IMR-90 (cell line): ENCODE measurements around the gene RHBDL1. TPM values are rescaled to one million over a fixed set of nuclear protein-coding genes. Genes with fewer than 3 reads are reported as not detected.

Source experiments
- ATAC-seq: fragments of 200-7000 bp; cut with Tn5 transposase; 2 replicates; pipeline ENCODE4 v1.9.1; 2020; ENCODE audit warnings: low read depth, mild to moderate bottlenecking, moderate library complexity
- BruUV-seq: library from RNA; stranded (reverse); fragments of 400-500 nt; replicated peaks from 2 replicates; lab custom pipeline; 2021; lab: Mats Ljungman, UMichigan
- CTCF ChIA-PET: fragments of 300-600 bp; formaldehyde crosslinking; extraction: SDS; loops from one replicate; lab custom pipeline; 2021; ENCODE audit warnings: antibody characterized with exemption; lab: Yijun Ruan, JAX
- POLR2A ChIA-PET: fragments of 300-600 bp; sonication (Branson Sonifier 250); formaldehyde crosslinking; loops from one replicate; lab custom pipeline; 2022; ENCODE audit warnings: antibody characterized with exemption; ENCODE audit not compliant: unreplicated experiment; lab: Charles Lee
- DNase-seq: peaks from one replicate; pipeline ENCODE4 v3.0.0; 2013
- H2AFZ ChIP-seq: replicated peaks from 2 replicates; pipeline ENCODE3; 2013; ENCODE audit warnings: low read length, mild to moderate bottlenecking; ENCODE audit not compliant: poor library complexity
- H2AK5ac ChIP-seq: 2 replicates; pipeline ENCODE4 v1.6.1; 2013; ENCODE audit warnings: low read depth, low read length, inconsistent platforms
- H2AK9ac ChIP-seq: replicated peaks from 2 replicates; pipeline ENCODE3; 2013; ENCODE audit warnings: mild to moderate bottlenecking, low read depth, low read length, moderate library complexity; ENCODE audit not compliant: poor library complexity
- H2BK120ac ChIP-seq: 2 replicates; pipeline ENCODE4 v1.6.1; 2013; ENCODE audit warnings: low read depth, low read length, inconsistent platforms
- H2BK15ac ChIP-seq: 3 replicates; pipeline ENCODE4 v1.6.1; 2013; ENCODE audit warnings: low read depth, low read length, inconsistent platforms
- H2BK20ac ChIP-seq: 2 replicates; pipeline ENCODE4 v1.6.1; 2013; ENCODE audit warnings: low read depth, mild to moderate bottlenecking, inconsistent platforms, low read length, moderate library complexity
- H2BK5ac ChIP-seq: 2 replicates; pipeline ENCODE4 v1.6.1; 2013; ENCODE audit warnings: mild to moderate bottlenecking, low read depth, low read length, inconsistent platforms; ENCODE audit not compliant: poor library complexity, severe bottlenecking
- H3K14ac ChIP-seq: replicated peaks from 2 replicates; pipeline ENCODE4 v1.6.1; 2013; ENCODE audit warnings: low read depth, low read length, inconsistent platforms
- H3K18ac ChIP-seq: 2 replicates; pipeline ENCODE4 v1.6.1; 2013; ENCODE audit warnings: low read depth, low read length, control low read depth
- H3K23ac ChIP-seq: 2 replicates; pipeline ENCODE4 v1.6.1; 2013; ENCODE audit warnings: low read depth, low read length, inconsistent platforms
- H3K27ac ChIP-seq: 2 replicates; pipeline ENCODE4 v1.5.1; 2013; ENCODE audit warnings: mild to moderate bottlenecking, control low read depth, low read length; ENCODE audit not compliant: insufficient read depth
- H3K27me3 ChIP-seq: 2 replicates; pipeline ENCODE4 v1.6.1; 2013; ENCODE audit warnings: low read length; ENCODE audit not compliant: control insufficient read depth, insufficient read depth
- H3K36me3 ChIP-seq: 2 replicates; pipeline ENCODE4 v1.6.1; 2013; ENCODE audit warnings: low read length, mixed read lengths; ENCODE audit not compliant: control insufficient read depth, insufficient read depth
- H3K4ac ChIP-seq: 2 replicates; pipeline ENCODE4 v1.6.1; 2013; ENCODE audit warnings: low read depth, low read length, inconsistent platforms
- H3K4me1 ChIP-seq: 2 replicates; pipeline ENCODE4 v1.6.1; 2013; ENCODE audit warnings: low read length, mixed read lengths; ENCODE audit not compliant: control insufficient read depth, insufficient read depth
- H3K4me2 ChIP-seq: 2 replicates; pipeline ENCODE4 v1.6.1; 2013; ENCODE audit warnings: low read depth, mild to moderate bottlenecking, control low read depth, low read length, moderate library complexity
- H3K4me3 ChIP-seq: 2 replicates; pipeline ENCODE4 v1.5.1; 2013; ENCODE audit warnings: low read depth, mild to moderate bottlenecking, control low read depth, low read length, moderate library complexity; ENCODE audit not compliant: insufficient read depth
- H3K56ac ChIP-seq: 2 replicates; pipeline ENCODE4 v1.6.1; 2013; ENCODE audit warnings: low read length, inconsistent platforms; ENCODE audit not compliant: insufficient read depth; ENCODE audit errors: extremely low read depth
- H3K79me1 ChIP-seq, 2 experiments: 2 replicates each; pipeline ENCODE4 v1.6.1; 2013; ENCODE audit warnings: low read length in 2 of 2, inconsistent platforms in 1 of 2, low read depth in 1 of 2
- H3K9ac ChIP-seq: 2 replicates; pipeline ENCODE4 v1.6.1; 2013; ENCODE audit warnings: low read depth, low read length, control low read depth
- H3K9me1 ChIP-seq: 2 replicates; pipeline ENCODE4 v1.6.1; 2013; ENCODE audit warnings: low read length, inconsistent platforms; ENCODE audit not compliant: insufficient read depth
- H3K9me3 ChIP-seq: 2 replicates; pipeline ENCODE4 v1.6.1; 2013; ENCODE audit warnings: low read length; ENCODE audit not compliant: control insufficient read depth, insufficient read depth
- H4K20me1 ChIP-seq: 2 replicates; pipeline ENCODE4 v1.6.1; 2013; ENCODE audit warnings: low read length, inconsistent platforms; ENCODE audit not compliant: insufficient read depth
- H4K5ac ChIP-seq: 2 replicates; pipeline ENCODE4 v1.6.1; 2013; ENCODE audit warnings: mild to moderate bottlenecking, low read depth, low read length, control low read depth
- H4K8ac ChIP-seq, 2 experiments: 2 replicates each; pipeline ENCODE4 v1.6.1; 2013; ENCODE audit warnings: low read depth in 2 of 2, low read length in 2 of 2, control low read depth in 1 of 2, inconsistent platforms in 1 of 2
- H4K91ac ChIP-seq: 2 replicates; pipeline ENCODE4 v1.6.1; 2013; ENCODE audit warnings: low read depth, low read length, inconsistent platforms; ENCODE audit not compliant: insufficient read depth
- BHLHE40 ChIP-seq: fragments of 150-350 bp; IDR thresholded peaks from 2 replicates; pipeline ENCODE4 v1.6.1; 2016; ENCODE audit warnings: mild to moderate bottlenecking, low read depth, low read length
- CHD1 ChIP-seq: IDR thresholded peaks from 2 replicates; pipeline ENCODE4 v1.6.1; 2012; ENCODE audit warnings: low read depth, low read length, improper control_type of control experiment
- FOS ChIP-seq: fragments of 150-350 bp; IDR thresholded peaks from 2 replicates; pipeline ENCODE4 v1.6.1; 2016; ENCODE audit warnings: low read depth, low read length
- MXI1 ChIP-seq: IDR thresholded peaks from 2 replicates; pipeline ENCODE4 v1.6.1; 2012; ENCODE audit warnings: low read depth, mild to moderate bottlenecking, low read length, moderate library complexity, borderline replicate concordance
- NFE2L2 ChIP-seq: fragments of 150-350 bp; IDR thresholded peaks from 2 replicates; pipeline ENCODE4 v1.6.1; 2016; ENCODE audit warnings: low read depth, mild to moderate bottlenecking, low read length
- RCOR1 ChIP-seq: IDR thresholded peaks from 2 replicates; pipeline ENCODE4 v1.6.1; 2012; ENCODE audit warnings: mild to moderate bottlenecking, low read length, improper control_type of control experiment; ENCODE audit not compliant: insufficient replicate concordance
- WGBS, 2 experiments: methylation state at CpG; one replicate each; pipeline versions ENCODE4 v1.1.5 to v1.1.7; 2013; ENCODE audit warnings: missing lambda C conversion rate in 2 of 2; ENCODE audit not compliant: insufficient read length in 1 of 2; ENCODE audit errors: extremely low coverage in 2 of 2; 5-methylcytosine and 5-hydroxymethylcytosine counted together
- dilution Hi-C: fragments of 300-500 bp; cut with HindIII; formaldehyde crosslinking; loops from one replicate; pipeline ENCODE4 v1.14.3; 2018; ENCODE audit warnings: low sequenced_read_pairs; ENCODE audit not compliant: unreplicated experiment
- in situ Hi-C: fragments of 300-500 bp; cut with MboI; formaldehyde crosslinking; loops from 3 replicates; pipeline ENCODE4 v1.14.3; 2019; ENCODE audit warnings: low sequenced_read_pairs, inconsistent platforms, mixed read lengths
- intact Hi-C: fragments of 100-400 bp; cut with micrococcal nuclease; formaldehyde crosslinking; loops from 2 replicates; pipeline ENCODE4 v1.10.0; 2022
- polyA plus RNA-seq, 3 experiments: library from polyadenylated mRNA; depleted of rRNA; stranded (reverse); fragments of >200 nt; gene quantifications; 2 replicates each; pipeline ENCODE4 v1.2.3, GENCODE V29; 2012; ENCODE audit warnings: low replicate concordance in 1 of 3
- total RNA-seq: library from RNA; depleted of rRNA; stranded (reverse); fragments of >200 nt; gene quantifications from 2 replicates; pipeline ENCODE4 v1.2.3, GENCODE V29; 2012
- TF ChIP-seq, protein P1 (sequence below): fragments of 150-350 bp; IDR thresholded peaks from 2 replicates; pipeline ENCODE4 v1.6.1; 2017; ENCODE audit warnings: mild to moderate bottlenecking, antibody characterized with exemption, low read length, low read depth
- TF ChIP-seq, protein P2 (sequence below): conservative IDR thresholded peaks from 2 replicates; pipeline ENCODE4 v1.5.1; 2012; ENCODE audit warnings: mild to moderate bottlenecking, low read depth, low read length, improper control_type of control experiment

The RHBDL1 gene
- total and polyA plus RNA-seq, 2 of the 4 experiments (the other 2 are of a cell fraction) = 0.72 to 4.1 TPM

DNA sequence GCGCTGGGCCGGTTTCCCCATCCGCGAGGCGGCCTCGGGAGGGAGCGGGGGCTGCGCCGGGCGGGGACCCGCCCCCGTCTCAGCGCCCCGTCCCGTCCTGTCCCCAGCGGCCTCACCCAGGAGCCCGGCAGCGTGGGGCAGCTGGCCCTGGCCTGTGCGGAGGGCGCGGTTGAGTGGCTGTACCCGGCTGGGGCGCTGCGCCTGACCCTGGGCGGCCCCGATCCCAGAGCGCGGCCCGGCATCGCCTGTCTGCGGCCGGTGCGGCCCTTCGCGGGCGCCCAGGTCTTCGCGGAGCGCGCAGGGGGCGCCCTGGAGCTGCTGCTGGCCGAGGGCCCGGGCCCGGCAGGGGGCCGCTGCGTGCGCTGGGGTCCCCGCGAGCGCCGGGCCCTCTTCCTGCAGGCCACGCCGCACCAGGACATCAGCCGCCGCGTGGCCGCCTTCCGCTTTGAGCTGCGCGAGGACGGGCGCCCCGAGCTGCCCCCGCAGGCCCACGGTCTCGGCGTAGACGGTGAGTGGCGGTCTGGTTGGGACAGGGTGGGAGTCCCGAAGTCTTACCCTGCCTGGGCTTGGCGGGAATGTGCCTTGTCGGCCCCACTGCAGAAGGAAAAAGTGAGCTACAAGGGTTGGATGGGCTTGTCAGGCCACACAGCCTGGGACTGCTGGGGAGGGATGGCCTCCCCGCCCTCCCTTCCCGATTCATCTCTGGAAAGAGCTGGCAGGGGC lies 40.2 kb downstream of the RHBDL1 start:
- Histone ChIP-seq H3K9me3 (no peaks in the 10 kb centered on the region), H4K20me1 (peaks cover 7% of the 10 kb centered on the region), H2AK9ac (peak overlapping the region; percentile 94), H3K14ac (no peak overlapping the region), H2BK15ac (no peak overlapping the region), H3K4ac (0 out of 2 replicates have a peak overlapping the region, but pooled peaks have one; percentile 52), H4K5ac (no peak overlapping the region), H3K27me3 (no peaks in the 10 kb centered on the region), H4K91ac (no peak overlapping the region), H2BK5ac (no peak overlapping the region), H3K4me3 (peak overlapping the region; percentile 70), H2BK120ac (no peak overlapping the region), H2AFZ (peak overlapping the region; percentile 77), H3K4me1 (peaks cover 15% of the 10 kb centered on the region), H3K4me2 (peak overlapping the region; percentile 90), H3K27ac (no peak overlapping the region; the same call in 1 of the 2 replicates), H2BK20ac (no peak overlapping the region), H3K23ac (peak overlapping the region; percentile 31; the same call in 1 of the 2 replicates), H4K8ac (peak overlapping the region in 1 of 2 experiments; percentile 68; a peak in 1 of 4 replicates), H3K18ac (no peak overlapping the region), H2AK5ac (peak overlapping the region; percentile 0; the same call in 1 of the 2 replicates), H3K79me1 (peaks cover 13 to 23% of the 10 kb centered on the region in 2 experiments), H3K9me1 (no peaks in the 10 kb centered on the region), H3K36me3 (no peaks in the 10 kb centered on the region), H3K56ac (no peak overlapping the region), H3K9ac (peak overlapping the region; percentile 51; the same call in 1 of the 2 replicates)
- ChIA-PET CTCF (interaction anchor here (1.6 kb wide), 1 partner anchor 388 kb away, joined by 3 read pairs; no protein-coding TSS in a partner anchor), POLR2A (no interaction called here)
- TF ChIP-seq RCOR1 (no peak), FOS (no peak), MXI1 (no peak; the same call in 1 of the 2 replicates), NFE2L2 (no peak), BHLHE40 (no peak), CHD1 (no peak)
- TF ChIP-seq, protein P1, sequence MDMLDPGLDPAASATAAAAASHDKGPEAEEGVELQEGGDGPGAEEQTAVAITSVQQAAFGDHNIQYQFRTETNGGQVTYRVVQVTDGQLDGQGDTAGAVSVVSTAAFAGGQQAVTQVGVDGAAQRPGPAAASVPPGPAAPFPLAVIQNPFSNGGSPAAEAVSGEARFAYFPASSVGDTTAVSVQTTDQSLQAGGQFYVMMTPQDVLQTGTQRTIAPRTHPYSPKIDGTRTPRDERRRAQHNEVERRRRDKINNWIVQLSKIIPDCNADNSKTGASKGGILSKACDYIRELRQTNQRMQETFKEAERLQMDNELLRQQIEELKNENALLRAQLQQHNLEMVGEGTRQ = no peak
- TF ChIP-seq, protein P2, sequence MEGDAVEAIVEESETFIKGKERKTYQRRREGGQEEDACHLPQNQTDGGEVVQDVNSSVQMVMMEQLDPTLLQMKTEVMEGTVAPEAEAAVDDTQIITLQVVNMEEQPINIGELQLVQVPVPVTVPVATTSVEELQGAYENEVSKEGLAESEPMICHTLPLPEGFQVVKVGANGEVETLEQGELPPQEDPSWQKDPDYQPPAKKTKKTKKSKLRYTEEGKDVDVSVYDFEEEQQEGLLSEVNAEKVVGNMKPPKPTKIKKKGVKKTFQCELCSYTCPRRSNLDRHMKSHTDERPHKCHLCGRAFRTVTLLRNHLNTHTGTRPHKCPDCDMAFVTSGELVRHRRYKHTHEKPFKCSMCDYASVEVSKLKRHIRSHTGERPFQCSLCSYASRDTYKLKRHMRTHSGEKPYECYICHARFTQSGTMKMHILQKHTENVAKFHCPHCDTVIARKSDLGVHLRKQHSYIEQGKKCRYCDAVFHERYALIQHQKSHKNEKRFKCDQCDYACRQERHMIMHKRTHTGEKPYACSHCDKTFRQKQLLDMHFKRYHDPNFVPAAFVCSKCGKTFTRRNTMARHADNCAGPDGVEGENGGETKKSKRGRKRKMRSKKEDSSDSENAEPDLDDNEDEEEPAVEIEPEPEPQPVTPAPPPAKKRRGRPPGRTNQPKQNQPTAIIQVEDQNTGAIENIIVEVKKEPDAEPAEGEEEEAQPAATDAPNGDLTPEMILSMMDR = peak; percentile 38
- in situ Hi-C loops = loop anchor here (25.0 kb wide), 1 partner anchor 347 kb away; the partner anchor contains the start of gene SSTR5
- DNase-seq (no peak), ATAC-seq (peak; percentile 9)
- no TSS peak for BruUV-seq
- intact Hi-C loops = no loop called here
- dilution Hi-C loops = no loop called here
- WGBS, 2 experiments = 1% methylated on average over 45 of the region's 74 CpGs; no CpG with 5 or more reads in 1 of the 2 experiments
